Upper lobe of left lung (tissue), 4 donors: ENCODE measurements around the gene S1PR4.
"Not testable (repeated sequence)": the region's sequence is repeated elsewhere in the genome, so short reads cannot be mapped to it uniquely, and the experiment has no call there.

Experiments
- POLR2A ChIP-seq, 4 donors: fragments of 450-650 bp; IDR thresholded peaks; one replicate each; pipeline ENCODE4 v1.5.1; 2016 to 2017; ENCODE audit warnings: antibody characterized with exemption in 4 of 4, mild to moderate bottlenecking in 2 of 4
- TF ChIP-seq, protein P1 (sequence below), 6 experiments: fragments of 450-650 bp in 4 of 6; fragments of 200-600 bp in 2 of 6; sonication (generic) in 2 of 6; IDR thresholded peaks; one replicate each; pipeline ENCODE4 v1.5.1; 2016 to 2019; ENCODE audit warnings: antibody characterized with exemption in 6 of 6

DNA sequence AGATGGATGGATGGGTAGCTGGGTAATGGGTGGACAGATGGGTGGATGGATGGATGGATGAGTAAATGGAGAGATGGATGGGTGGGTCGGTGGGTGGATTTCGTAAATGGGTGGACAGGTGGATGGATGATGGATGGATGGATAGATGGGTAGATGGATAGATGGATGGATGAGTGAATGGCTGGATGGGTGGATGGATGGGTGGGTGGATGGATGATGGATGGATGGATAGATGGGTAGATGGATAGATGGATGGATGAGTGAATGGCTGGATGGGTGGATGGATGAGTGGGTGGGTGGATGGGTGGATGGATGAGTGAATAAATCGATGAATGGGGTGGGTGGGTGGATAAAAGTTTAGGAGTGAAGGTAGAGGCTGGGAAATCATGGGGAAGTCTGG, 24.1 kb upstream of the S1PR4 start:
- TF ChIP-seq, protein P1, sequence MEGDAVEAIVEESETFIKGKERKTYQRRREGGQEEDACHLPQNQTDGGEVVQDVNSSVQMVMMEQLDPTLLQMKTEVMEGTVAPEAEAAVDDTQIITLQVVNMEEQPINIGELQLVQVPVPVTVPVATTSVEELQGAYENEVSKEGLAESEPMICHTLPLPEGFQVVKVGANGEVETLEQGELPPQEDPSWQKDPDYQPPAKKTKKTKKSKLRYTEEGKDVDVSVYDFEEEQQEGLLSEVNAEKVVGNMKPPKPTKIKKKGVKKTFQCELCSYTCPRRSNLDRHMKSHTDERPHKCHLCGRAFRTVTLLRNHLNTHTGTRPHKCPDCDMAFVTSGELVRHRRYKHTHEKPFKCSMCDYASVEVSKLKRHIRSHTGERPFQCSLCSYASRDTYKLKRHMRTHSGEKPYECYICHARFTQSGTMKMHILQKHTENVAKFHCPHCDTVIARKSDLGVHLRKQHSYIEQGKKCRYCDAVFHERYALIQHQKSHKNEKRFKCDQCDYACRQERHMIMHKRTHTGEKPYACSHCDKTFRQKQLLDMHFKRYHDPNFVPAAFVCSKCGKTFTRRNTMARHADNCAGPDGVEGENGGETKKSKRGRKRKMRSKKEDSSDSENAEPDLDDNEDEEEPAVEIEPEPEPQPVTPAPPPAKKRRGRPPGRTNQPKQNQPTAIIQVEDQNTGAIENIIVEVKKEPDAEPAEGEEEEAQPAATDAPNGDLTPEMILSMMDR (IDR thresholded peaks at IDR 0.05): not testable (repeated sequence)
- not testable (repeated sequence) for TF ChIP-seq POLR2A (IDR thresholded peaks at IDR 0.05)
